NCI-H1092 (cell line): ENCODE results near the gene CDK6.
A peak's percentile ranks its signal among the peaks of the same experiment; 100 is the strongest.

Experiments used
- DNase-seq: peaks from one replicate; lab custom pipeline; 2025; lab: John Stamatoyannopoulos, UW

CDK6 gene

GRCh38 chr7:92736870-92737269 lies 99.5 kb downstream of the CDK6 start:
- DNase-seq: no peak

- DNase-seq: no peak
Measured at GRCh38 chr7:92735707-92736106, 100.7 kb downstream of the CDK6 start.

GRCh38 chr7:92732316-92733036 lies 103.9 kb downstream of the CDK6 start:
- DNase-seq: no peak

- DNase-seq: no peak
Measured at GRCh38 chr7:92731335-92732063, 104.9 kb downstream of the CDK6 start.

GRCh38 chr7:92730808-92731207 lies 105.6 kb downstream of the CDK6 start:
- no peak for DNase-seq

GRCh38 chr7:92729751-92730150 lies 106.6 kb downstream of the CDK6 start:
- no peak for DNase-seq

- DNase-seq: no peak
Measured at GRCh38 chr7:92729172-92729571, 107.2 kb downstream of the CDK6 start.

GRCh38 chr7:92727755-92728154 lies 108.6 kb downstream of the CDK6 start:
- no peak for DNase-seq

- DNase-seq: no peak
Measured at GRCh38 chr7:92725161-92725925, 111.0 kb downstream of the CDK6 start.

GRCh38 chr7:92723943-92724342 lies 112.4 kb downstream of the CDK6 start:
- DNase-seq: no peak

- DNase-seq: no peak
Measured at GRCh38 chr7:92723205-92723604, 113.2 kb downstream of the CDK6 start.

- DNase-seq: no peak
Measured at GRCh38 chr7:92722541-92722940, 113.8 kb downstream of the CDK6 start.

GRCh38 chr7:92720604-92721350 lies 115.6 kb downstream of the CDK6 start:
- no peak for DNase-seq

- peak; percentile 42 for DNase-seq
Measured at GRCh38 chr7:92717993-92718716, 118.2 kb downstream of the CDK6 start.

GRCh38 chr7:92717623-92717992 lies 118.8 kb downstream of the CDK6 start:
- DNase-seq: no peak

- no peak for DNase-seq
Measured at GRCh38 chr7:92716825-92717580, 119.4 kb downstream of the CDK6 start.

GRCh38 chr7:92715963-92716362 lies 120.4 kb downstream of the CDK6 start:
- DNase-seq: no peak

- DNase-seq: no peak
Measured at GRCh38 chr7:92714767-92715166, 121.6 kb downstream of the CDK6 start.

- no peak for DNase-seq
Measured at GRCh38 chr7:92714280-92714679, 122.1 kb downstream of the CDK6 start.

- no peak for DNase-seq
Measured at GRCh38 chr7:92709912-92710311, 126.5 kb downstream of the CDK6 start.

GRCh38 chr7:92709150-92709549 lies 127.2 kb downstream of the CDK6 start:
- no peak for DNase-seq
